BE2C (cell line): ENCODE measurements around the gene ACTR1A.

Experiments
- DNase-seq: peaks from one replicate; pipeline ENCODE4 v3.0.0-alpha.2; 2020
- H3K27me3 ChIP-seq: fragments of 250-450 bp; sonication (Bioruptor Pico); 2 replicates; pipeline ENCODE4 v1.5.1; 2020; ENCODE audit warnings: mild to moderate bottlenecking
- H3K36me3 ChIP-seq: fragments of 250-450 bp; sonication (Bioruptor Pico); 2 replicates; pipeline ENCODE4 v1.5.1; 2020; ENCODE audit warnings: mild to moderate bottlenecking
- H3K4me1 ChIP-seq: fragments of 250-450 bp; sonication (Bioruptor Pico); 2 replicates; pipeline ENCODE4 v1.5.1; 2020
- H3K4me3 ChIP-seq: 2 replicates; pipeline ENCODE4 v1.5.1; 2011; ENCODE audit warnings: low read depth, low read length
- H3K9me3 ChIP-seq: fragments of 250-450 bp; sonication (Bioruptor Pico); 2 replicates; pipeline ENCODE4 v1.5.1; 2020
- CTCF ChIP-seq: IDR thresholded peaks from 2 replicates; pipeline ENCODE4 v1.5.1; 2012; ENCODE audit warnings: mild to moderate bottlenecking, low read depth, low read length

ACTR1A gene

DNA sequence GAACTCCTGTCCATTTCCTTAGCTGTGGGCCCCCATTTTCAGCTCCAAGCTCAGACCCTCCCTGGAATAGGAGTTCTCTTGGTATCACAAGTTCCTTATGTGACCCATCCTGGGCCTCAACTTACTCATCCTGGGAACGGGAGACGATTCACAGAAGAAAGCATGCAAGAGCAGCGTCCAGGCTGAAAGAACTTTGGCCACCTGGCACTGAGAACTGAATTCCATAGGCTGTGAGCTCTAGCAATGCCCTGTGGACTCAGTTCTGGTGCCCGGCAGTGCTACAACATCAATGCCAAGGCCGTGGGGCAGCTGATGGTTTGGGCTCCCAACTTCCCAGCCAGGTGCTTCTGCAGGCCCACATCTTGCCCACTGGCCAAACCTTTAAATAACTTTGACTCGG lies 66.2 kb downstream of the ACTR1A start:
- no peak for TF ChIP-seq CTCF
- DNase-seq = no peak
- Histone ChIP-seq H3K4me3 (no peak overlapping the region), H3K36me3 (no peaks in the 10 kb centered on the region), H3K4me1 (no peaks in the 10 kb centered on the region), H3K27me3 (no peaks in the 10 kb centered on the region), H3K9me3 (no peaks in the 10 kb centered on the region)

GRCh38 chr10:102435529-102436233 lies 66.8 kb downstream of the ACTR1A start:
- Histone ChIP-seq H3K27me3 (no peaks in the 10 kb centered on the region), H3K36me3 (no peaks in the 10 kb centered on the region), H3K9me3 (no peaks in the 10 kb centered on the region), H3K4me3 (no peak overlapping the region), H3K4me1 (no peaks in the 10 kb centered on the region)
- no peak for TF ChIP-seq CTCF
- DNase-seq = no peak

DNA sequence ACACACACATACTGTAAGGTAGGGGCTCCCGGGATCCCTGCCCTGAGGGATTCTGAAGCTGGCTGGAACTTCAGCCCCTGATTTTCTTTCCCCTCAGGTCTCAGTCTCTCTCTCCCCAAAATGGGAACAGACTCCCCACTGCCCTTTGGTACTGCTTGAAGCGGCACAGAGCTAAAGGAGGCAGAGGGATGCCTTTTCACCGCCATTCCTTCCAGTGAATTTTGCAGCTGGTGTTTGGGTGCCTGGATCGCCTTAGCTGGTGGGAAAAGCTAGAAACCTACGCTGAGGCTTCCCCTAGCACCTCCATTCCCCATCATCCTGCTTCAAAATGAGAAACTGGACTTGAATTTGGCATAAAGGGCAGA lies 67.4 kb downstream of the ACTR1A start:
- Histone ChIP-seq H3K36me3 (no peaks in the 10 kb centered on the region), H3K4me3 (no peak overlapping the region), H3K27me3 (no peaks in the 10 kb centered on the region), H3K9me3 (no peaks in the 10 kb centered on the region), H3K4me1 (no peaks in the 10 kb centered on the region)
- no peak for DNase-seq
- no peak for TF ChIP-seq CTCF

DNA sequence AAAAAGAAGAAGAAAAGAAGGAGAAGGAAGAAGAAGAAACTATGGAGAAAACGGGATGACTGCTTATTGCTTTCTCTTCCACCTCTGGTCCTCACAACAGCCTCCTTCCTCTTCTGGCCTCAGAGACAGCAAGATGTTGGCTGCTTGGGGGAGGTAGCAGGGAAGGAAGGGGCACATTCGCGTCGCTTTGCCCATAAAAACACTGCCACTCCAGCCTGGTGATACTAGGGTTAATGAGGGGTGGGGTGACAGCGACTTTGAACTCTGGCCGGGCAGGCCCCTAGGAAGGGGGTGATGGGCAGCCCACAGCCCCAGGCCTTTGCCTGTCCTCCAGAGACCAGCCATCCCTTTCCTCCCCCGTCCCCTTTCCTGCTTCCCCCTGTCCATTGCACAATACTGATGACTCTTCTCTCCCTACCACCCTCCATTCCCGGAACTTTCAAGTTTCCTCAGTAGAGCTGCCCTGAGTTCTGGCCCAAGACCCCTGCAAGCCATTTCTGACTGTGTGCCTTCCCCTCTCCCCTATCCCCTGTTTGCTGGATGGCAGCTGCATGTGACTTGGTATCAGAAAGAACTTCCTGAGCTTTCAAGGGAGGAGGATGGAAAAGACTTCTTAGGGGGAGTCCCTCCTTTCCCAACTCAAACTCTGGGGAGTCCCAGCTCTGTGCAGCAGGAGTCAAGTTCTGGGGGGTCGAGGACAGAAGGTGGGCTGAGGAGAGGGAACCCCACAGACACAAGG lies 67.9 kb downstream of the ACTR1A start:
- H3K9me3 ChIP-seq = no peaks in the 10 kb centered on the region
- no peaks in the 10 kb centered on the region for H3K36me3 ChIP-seq
- H3K27me3 ChIP-seq = no peaks in the 10 kb centered on the region
- DNase-seq = no peak
- no peak overlapping the region for H3K4me3 ChIP-seq
- H3K4me1 ChIP-seq = no peaks in the 10 kb centered on the region
- no peak for TF ChIP-seq CTCF

DNA sequence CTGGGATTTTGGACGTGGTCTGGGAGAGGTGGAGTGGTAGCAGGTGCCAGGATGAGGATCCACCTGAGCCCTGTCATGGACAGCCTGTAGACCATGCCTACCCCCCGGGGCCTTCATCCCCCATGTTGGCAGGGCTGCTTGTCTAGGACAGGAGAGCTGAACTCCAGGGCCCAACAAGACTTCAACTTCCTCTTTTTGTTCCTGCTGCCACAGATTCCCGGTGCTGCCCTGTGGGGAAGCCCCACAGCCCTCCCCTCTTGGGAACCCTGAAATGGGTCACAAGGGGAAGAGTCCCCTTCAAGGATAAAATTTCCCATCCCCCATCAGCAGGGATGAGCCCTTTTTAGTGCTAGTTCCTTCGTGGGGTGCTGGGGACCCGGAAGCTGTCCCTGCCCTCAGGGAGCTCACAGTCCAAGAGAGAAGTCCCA lies 68.9 kb downstream of the ACTR1A start:
- DNase-seq = no peak
- Histone ChIP-seq H3K27me3 (no peaks in the 10 kb centered on the region), H3K4me3 (no peak overlapping the region), H3K9me3 (no peaks in the 10 kb centered on the region), H3K4me1 (no peaks in the 10 kb centered on the region), H3K36me3 (no peaks in the 10 kb centered on the region)
- no peak for TF ChIP-seq CTCF
